ENCODE data around the gene METRN. TPM values are rescaled to one million over a fixed set of nuclear protein-coding genes. Genes with fewer than 3 reads are reported as not detected.

METRN gene
- polyA plus RNA-seq, 2 of the 4 experiments (the other 2 are of a cell fraction) = 41.0 to 82.2 TPM

GRCh38 chr16:729768-730665 lies 15.1 kb downstream of the METRN start:
- TF ChIP-seq POLR2AphosphoS2 (conservative IDR thresholded peaks at IDR 0.05; ENCODE audit: low read length) (no peak), POLR2A (IDR thresholded peaks at IDR 0.05; ENCODE audit: low read length) (no peak), ESRRA (IDR thresholded peaks at IDR 0.05; ENCODE audit: borderline replicate concordance, low read length) (no peak), HEYL (CRISPR knock-in tag; IDR thresholded peaks at IDR 0.05) (no peak), EP300 (IDR thresholded peaks at IDR 0.05) (no peak), NPAS2 (CRISPR knock-in tag; IDR thresholded peaks at IDR 0.05; ENCODE audit: borderline replicate concordance) (no peak), HOXA7 (CRISPR knock-in tag; IDR thresholded peaks at IDR 0.05) (no peak), FOSB (CRISPR knock-in tag; IDR thresholded peaks at IDR 0.05) (no peak), NR3C1 (IDR thresholded peaks at IDR 0.05) (no peak), CTCF (IDR thresholded peaks at IDR 0.05) (no peak), KDM1A (IDR thresholded peaks at IDR 0.05; ENCODE audit: low read depth) (no peak)
- TF ChIP-seq, protein P1, sequence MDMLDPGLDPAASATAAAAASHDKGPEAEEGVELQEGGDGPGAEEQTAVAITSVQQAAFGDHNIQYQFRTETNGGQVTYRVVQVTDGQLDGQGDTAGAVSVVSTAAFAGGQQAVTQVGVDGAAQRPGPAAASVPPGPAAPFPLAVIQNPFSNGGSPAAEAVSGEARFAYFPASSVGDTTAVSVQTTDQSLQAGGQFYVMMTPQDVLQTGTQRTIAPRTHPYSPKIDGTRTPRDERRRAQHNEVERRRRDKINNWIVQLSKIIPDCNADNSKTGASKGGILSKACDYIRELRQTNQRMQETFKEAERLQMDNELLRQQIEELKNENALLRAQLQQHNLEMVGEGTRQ (IDR thresholded peaks at IDR 0.05) = no peak
- H3K9me3 ChIP-seq = no peaks in the 10 kb centered on the region
- H3K4me2 ChIP-seq = no peak overlapping the region
- no peak for DNase-seq (ENCODE audit: low read depth in 1 of 2, low spot score in 1 of 2)
- no peak overlapping the region for H3K27ac ChIP-seq
- CTCF ChIA-PET = interaction anchor here (1.3 to 28.0 kb wide), 5 partner anchors 11 to 56 kb away, joined by 3 to 656 read pairs (median 14); partner anchors contain the start of genes ANTKMT, CCDC78, CIAO3 and FBXL16
- H3K4me3 ChIP-seq = no peak overlapping the region
- H3K4me1 ChIP-seq = peaks cover 13% of the 10 kb centered on the region
- POLR2A ChIA-PET = interaction anchor here (1.0 to 3.1 kb wide), 3 partner anchors 9 to 77 kb away, joined by 3 to 15 read pairs (median 6); partner anchors contain the start of genes ANTKMT and METRN
- WGBS (ENCODE audit: missing lambda C conversion rate) = 95% methylated on average over 27 of the region's 37 CpGs
- no peak for FAIRE-seq
- no peak for ATAC-seq

DNA sequence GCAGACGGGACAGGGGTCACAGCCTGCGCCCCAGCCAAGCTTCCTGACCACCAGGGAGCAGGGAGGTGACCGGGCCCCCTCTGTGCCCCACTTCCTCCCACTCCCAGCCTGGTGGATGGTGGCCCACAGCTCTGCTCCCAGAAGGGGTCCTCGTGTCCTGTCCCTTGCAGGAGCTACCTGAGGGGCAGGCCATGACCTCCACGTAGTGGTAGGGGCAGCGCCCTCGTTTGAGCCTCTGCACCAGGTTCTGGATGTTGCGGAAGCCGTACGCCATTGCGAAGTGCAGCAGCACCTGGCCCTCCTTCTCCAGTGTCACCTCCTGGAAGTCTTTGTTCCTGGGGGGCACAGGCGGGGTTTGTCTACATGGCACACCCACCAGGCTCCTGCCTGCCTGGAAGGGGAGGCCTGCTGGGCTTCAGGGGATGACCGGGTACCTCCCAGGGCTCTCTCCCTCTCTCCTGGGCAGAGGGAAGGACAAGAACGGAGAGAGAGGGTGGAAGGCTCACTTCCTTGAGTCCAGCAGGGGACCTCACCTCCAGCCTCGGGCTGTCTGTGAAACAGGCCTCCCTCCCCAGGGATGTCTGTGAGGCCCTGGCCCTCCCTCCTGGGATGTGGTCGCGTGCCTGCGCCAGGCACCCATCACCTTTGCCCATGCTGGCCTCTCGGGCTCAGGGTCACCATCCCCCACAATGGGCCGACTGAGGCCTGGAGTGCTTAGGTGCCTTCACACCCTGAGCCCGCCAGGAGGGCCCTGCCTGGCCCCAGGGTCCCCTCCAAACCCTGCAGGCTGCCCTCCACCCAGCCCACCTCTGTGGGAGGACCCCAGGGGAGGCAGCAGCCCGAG lies 16.0 kb downstream of the METRN start:
- Histone ChIP-seq H3K9me3 (no peaks in the 10 kb centered on the region), H3K27ac (no peak overlapping the region), H3K4me3 (no peak overlapping the region), H3K4me1 (peaks cover 13% of the 10 kb centered on the region), H3K4me2 (no peak overlapping the region)
- no peak for DNase-seq (ENCODE audit: low read depth in 1 of 2, low spot score in 1 of 2)
- ATAC-seq = no peak
- CTCF ChIA-PET = interaction anchor here (0.9 to 28.0 kb wide), 6 partner anchors 10 to 55 kb away, joined by 3 to 656 read pairs (median 30); partner anchors contain the start of genes ANTKMT, CCDC78, CIAO3 and FBXL16
- FAIRE-seq = no peak
- TF ChIP-seq, protein P2, sequence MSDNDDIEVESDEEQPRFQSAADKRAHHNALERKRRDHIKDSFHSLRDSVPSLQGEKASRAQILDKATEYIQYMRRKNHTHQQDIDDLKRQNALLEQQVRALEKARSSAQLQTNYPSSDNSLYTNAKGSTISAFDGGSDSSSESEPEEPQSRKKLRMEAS (IDR thresholded peaks at IDR 0.05) = no peak
- TF ChIP-seq SREBF2 (IDR thresholded peaks at IDR 0.05) = no peak
- no peak for TF ChIP-seq E2F6 (IDR thresholded peaks at IDR 0.05; ENCODE audit: borderline replicate concordance, low read depth)
- no peak for TF ChIP-seq PHF8 (IDR thresholded peaks at IDR 0.05; ENCODE audit: borderline replicate concordance, low read depth)
- no peak for TF ChIP-seq MAFK (IDR thresholded peaks at IDR 0.05; ENCODE audit: partially characterized antibody)
- TF ChIP-seq HDAC2 (IDR thresholded peaks at IDR 0.05) = no peak
- TF ChIP-seq CHD2 (IDR thresholded peaks at IDR 0.05; ENCODE audit: low read length, partially characterized antibody) = no peak
- no peak for TF ChIP-seq CBX8 (IDR thresholded peaks at IDR 0.05)
- no peak for TF ChIP-seq JUN (IDR thresholded peaks at IDR 0.05)
- TF ChIP-seq POLR2AphosphoS2 (conservative IDR thresholded peaks at IDR 0.05; ENCODE audit: low read length) = no peak
- no peak for TF ChIP-seq MYC (IDR thresholded peaks at IDR 0.05; ENCODE audit: borderline replicate concordance, low read length)
- POLR2A ChIA-PET = interaction anchor here (1.0 to 3.1 kb wide), 3 partner anchors 10 to 76 kb away, joined by 3 to 15 read pairs (median 6); partner anchors contain the start of genes ANTKMT and METRN
- WGBS (ENCODE audit: missing lambda C conversion rate) = 83% methylated on average over 9 of the region's 22 CpGs
